Measurements from ENCODE around the gene PTGES2. TPM values are rescaled to one million over a fixed set of nuclear protein-coding genes. Genes with fewer than 3 reads are reported as not detected.

Gene PTGES2
- total and polyA plus RNA-seq, 9 of the 15 experiments (the other 6 are each of a cell fraction or from before 2014, with no cell fraction given): 2.4 to 196 (median 90.1) TPM

DNA sequence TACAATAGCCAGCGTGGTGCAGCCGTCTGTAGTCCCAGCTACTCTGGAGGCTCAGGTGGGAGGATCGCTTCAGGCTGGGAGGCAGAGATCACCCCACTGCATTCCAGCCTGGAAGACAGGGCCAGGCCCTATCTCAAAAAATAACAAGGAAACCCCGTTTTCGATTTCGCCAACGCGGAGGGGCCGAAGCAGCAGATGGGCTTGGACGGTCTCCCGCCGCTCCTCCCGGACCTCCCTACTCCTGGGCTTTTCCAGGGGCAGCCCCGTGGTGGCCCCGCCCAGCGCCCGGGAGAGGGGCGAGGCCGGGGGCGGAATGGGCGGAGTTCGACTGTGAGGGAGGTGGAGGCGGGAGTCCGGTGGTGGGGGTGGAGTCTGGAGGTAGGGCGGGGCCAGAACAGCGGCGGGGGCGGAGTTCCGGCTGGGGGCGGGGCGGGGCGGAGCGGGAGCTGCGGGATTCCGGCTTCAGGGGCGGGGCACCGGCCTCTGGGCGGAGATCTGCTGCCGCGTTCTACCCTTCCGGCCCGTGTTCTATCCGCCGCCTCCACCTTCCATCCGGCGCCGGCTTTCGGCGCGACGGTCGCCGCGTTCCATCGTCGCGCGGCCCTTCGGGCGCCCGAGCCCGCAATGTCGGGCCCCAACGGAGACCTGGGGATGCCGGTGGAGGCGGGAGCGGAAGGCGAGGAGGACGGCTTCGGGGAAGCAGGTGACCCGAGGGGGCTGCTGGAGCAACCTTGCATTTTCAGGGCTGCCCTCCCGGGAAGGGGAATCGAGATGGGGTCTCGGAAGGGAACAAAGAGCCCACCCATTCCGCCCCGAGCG lies 32.5 kb upstream of the PTGES2 start, which contains the start of gene BBLN (continued):
- TF ChIP-seq, protein P1, sequence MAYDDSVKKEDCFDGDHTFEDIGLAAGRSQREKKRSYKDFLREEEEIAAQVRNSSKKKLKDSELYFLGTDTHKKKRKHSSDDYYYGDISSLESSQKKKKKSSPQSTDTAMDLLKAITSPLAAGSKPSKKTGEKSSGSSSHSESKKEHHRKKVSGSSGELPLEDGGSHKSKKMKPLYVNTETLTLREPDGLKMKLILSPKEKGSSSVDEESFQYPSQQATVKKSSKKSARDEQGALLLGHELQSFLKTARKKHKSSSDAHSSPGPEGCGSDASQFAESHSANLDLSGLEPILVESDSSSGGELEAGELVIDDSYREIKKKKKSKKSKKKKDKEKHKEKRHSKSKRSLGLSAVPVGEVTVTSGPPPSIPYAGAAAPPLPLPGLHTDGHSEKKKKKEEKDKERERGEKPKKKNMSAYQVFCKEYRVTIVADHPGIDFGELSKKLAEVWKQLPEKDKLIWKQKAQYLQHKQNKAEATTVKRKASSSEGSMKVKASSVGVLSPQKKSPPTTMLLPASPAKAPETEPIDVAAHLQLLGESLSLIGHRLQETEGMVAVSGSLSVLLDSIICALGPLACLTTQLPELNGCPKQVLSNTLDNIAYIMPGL (CRISPR knock-in tag; IDR thresholded peaks at IDR 0.05): 0 out of 2 replicates have a peak, but pooled peaks have one; percentile 25
- TF ChIP-seq NBN (IDR thresholded peaks at IDR 0.05; ENCODE audit: low read depth) (no peak), SMAD3 (CRISPR knock-in tag; conservative IDR thresholded peaks at IDR 0.05) (0 out of 2 replicates have a peak, but pooled peaks have one; percentile 55), POLR2A (conservative IDR thresholded peaks at IDR 0.05) (peak; percentile 97), SMARCA5 (IDR thresholded peaks at IDR 0.05) (no peak), ZNF696 (CRISPR knock-in tag; conservative IDR thresholded peaks at IDR 0.05) (no peak), SRSF1 (IDR thresholded peaks at IDR 0.05; ENCODE audit: low read depth, low read length) (0 out of 2 replicates have a peak, but pooled peaks have one; percentile 20), ZNF146 (CRISPR knock-in tag; IDR thresholded peaks at IDR 0.05; ENCODE audit: unreplicated experiment) (no peak)
- TF ChIP-seq, protein P2, sequence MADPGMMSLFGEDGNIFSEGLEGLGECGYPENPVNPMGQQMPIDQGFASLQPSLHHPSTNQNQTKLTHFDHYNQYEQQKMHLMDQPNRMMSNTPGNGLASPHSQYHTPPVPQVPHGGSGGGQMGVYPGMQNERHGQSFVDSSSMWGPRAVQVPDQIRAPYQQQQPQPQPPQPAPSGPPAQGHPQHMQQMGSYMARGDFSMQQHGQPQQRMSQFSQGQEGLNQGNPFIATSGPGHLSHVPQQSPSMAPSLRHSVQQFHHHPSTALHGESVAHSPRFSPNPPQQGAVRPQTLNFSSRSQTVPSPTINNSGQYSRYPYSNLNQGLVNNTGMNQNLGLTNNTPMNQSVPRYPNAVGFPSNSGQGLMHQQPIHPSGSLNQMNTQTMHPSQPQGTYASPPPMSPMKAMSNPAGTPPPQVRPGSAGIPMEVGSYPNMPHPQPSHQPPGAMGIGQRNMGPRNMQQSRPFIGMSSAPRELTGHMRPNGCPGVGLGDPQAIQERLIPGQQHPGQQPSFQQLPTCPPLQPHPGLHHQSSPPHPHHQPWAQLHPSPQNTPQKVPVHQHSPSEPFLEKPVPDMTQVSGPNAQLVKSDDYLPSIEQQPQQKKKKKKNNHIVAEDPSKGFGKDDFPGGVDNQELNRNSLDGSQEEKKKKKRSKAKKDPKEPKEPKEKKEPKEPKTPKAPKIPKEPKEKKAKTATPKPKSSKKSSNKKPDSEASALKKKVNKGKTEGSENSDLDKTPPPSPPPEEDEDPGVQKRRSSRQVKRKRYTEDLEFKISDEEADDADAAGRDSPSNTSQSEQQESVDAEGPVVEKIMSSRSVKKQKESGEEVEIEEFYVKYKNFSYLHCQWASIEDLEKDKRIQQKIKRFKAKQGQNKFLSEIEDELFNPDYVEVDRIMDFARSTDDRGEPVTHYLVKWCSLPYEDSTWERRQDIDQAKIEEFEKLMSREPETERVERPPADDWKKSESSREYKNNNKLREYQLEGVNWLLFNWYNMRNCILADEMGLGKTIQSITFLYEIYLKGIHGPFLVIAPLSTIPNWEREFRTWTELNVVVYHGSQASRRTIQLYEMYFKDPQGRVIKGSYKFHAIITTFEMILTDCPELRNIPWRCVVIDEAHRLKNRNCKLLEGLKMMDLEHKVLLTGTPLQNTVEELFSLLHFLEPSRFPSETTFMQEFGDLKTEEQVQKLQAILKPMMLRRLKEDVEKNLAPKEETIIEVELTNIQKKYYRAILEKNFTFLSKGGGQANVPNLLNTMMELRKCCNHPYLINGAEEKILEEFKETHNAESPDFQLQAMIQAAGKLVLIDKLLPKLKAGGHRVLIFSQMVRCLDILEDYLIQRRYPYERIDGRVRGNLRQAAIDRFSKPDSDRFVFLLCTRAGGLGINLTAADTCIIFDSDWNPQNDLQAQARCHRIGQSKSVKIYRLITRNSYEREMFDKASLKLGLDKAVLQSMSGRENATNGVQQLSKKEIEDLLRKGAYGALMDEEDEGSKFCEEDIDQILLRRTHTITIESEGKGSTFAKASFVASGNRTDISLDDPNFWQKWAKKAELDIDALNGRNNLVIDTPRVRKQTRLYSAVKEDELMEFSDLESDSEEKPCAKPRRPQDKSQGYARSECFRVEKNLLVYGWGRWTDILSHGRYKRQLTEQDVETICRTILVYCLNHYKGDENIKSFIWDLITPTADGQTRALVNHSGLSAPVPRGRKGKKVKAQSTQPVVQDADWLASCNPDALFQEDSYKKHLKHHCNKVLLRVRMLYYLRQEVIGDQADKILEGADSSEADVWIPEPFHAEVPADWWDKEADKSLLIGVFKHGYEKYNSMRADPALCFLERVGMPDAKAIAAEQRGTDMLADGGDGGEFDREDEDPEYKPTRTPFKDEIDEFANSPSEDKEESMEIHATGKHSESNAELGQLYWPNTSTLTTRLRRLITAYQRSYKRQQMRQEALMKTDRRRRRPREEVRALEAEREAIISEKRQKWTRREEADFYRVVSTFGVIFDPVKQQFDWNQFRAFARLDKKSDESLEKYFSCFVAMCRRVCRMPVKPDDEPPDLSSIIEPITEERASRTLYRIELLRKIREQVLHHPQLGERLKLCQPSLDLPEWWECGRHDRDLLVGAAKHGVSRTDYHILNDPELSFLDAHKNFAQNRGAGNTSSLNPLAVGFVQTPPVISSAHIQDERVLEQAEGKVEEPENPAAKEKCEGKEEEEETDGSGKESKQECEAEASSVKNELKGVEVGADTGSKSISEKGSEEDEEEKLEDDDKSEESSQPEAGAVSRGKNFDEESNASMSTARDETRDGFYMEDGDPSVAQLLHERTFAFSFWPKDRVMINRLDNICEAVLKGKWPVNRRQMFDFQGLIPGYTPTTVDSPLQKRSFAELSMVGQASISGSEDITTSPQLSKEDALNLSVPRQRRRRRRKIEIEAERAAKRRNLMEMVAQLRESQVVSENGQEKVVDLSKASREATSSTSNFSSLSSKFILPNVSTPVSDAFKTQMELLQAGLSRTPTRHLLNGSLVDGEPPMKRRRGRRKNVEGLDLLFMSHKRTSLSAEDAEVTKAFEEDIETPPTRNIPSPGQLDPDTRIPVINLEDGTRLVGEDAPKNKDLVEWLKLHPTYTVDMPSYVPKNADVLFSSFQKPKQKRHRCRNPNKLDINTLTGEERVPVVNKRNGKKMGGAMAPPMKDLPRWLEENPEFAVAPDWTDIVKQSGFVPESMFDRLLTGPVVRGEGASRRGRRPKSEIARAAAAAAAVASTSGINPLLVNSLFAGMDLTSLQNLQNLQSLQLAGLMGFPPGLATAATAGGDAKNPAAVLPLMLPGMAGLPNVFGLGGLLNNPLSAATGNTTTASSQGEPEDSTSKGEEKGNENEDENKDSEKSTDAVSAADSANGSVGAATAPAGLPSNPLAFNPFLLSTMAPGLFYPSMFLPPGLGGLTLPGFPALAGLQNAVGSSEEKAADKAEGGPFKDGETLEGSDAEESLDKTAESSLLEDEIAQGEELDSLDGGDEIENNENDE (IDR thresholded peaks at IDR 0.05; ENCODE audit: low read depth, low read length): no peak
- TF ChIP-seq, protein P3, sequence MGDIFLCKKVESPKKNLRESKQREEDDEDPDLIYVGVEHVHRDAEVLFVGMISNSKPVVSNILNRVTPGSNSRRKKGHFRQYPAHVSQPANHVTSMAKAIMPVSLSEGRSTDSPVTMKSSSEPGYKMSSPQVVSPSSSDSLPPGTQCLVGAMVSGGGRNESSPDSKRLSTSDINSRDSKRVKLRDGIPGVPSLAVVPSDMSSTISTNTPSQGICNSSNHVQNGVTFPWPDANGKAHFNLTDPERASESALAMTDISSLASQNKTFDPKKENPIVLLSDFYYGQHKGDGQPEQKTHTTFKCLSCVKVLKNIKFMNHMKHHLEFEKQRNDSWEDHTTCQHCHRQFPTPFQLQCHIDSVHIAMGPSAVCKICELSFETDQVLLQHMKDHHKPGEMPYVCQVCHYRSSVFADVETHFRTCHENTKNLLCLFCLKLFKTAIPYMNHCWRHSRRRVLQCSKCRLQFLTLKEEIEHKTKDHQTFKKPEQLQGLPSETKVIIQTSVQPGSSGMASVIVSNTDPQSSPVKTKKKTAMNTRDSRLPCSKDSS (IDR thresholded peaks at IDR 0.05; ENCODE audit: low read depth, partially characterized antibody): no peak
- TF ChIP-seq, protein P4, sequence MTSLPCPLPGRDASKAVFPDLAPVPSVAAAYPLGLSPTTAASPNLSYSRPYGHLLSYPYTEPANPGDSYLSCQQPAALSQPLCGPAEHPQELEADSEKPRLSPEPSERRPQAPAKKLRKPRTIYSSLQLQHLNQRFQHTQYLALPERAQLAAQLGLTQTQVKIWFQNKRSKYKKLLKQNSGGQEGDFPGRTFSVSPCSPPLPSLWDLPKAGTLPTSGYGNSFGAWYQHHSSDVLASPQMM (CRISPR knock-in tag; IDR thresholded peaks at IDR 0.05): no peak
